Gastroesophageal sphincter (tissue), 3 donors: Measurements from ENCODE around the gene RAB9A.

ENCODE experiments used
- CTCF ChIP-seq, 4 experiments: fragments of 200-600 bp in 2 of 4; fragments of 450-650 bp in 2 of 4; sonication (generic) in 1 of 4; IDR thresholded peaks; one replicate each; pipeline ENCODE4 v1.5.1; 2017 to 2019; ENCODE audit warnings: antibody characterized with exemption in 4 of 4, mild to moderate bottlenecking in 2 of 4, moderate library complexity in 2 of 4
- EP300 ChIP-seq: sonication (generic); formaldehyde crosslinking; IDR thresholded peaks from one replicate; pipeline ENCODE4 v1.6.1; 2017; ENCODE audit warnings: antibody characterized with exemption, mild to moderate bottlenecking

- TF ChIP-seq CTCF (IDR thresholded peaks at IDR 0.05) (no peak), EP300 (no peak)
Measured at GRCh38 chrX:13694983-13695382, 6.1 kb downstream of the RAB9A start.
